Measurements from ENCODE around the gene WDR36.

The WDR36 gene

GRCh38 chr5:111106320-111106948, 14.3 kb downstream of the WDR36 start:
- DNase-seq: no peak

DNA sequence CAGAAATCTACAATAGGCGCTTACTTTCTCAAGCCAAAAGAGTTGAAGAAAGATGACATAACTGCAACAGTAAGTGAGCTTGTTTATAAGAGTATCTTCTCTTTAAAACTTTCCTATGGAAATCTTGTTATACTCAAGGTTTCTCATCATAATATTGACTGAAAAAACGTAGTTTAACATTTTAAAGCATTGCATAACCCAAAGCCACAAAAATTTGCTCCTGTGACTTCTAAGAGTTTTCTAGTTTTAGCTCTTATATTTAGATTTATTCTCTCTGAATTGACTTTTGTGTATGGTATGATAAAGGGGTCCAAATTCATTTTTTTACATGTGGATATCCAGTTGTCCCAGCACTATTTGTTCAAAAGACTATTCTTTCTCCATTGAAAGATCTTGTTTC, 15.2 kb downstream of the WDR36 start:
- no peak for DNase-seq

DNA sequence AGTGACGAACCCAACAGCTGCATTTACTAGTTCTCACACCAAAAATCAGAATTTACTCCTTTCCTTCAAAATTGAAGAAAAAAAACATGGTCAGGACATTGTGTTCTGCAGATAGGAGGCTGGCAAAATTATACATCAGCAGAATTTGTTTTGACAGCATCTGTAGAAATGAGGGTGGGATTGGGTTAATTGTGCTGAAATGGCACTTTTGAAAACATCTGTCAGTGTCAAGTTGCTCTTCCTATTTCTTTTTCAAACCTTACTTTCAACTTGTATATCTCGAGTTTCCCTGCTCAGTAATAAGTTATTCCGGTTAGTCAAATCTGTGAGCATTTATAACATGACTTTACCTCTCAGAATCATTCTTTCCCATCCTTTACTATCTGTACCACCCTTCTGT, 19.8 kb downstream of the WDR36 start:
- DNase-seq: no peak

GRCh38 chr5:111113678-111114077, 21.5 kb downstream of the WDR36 start:
- no peak for DNase-seq

DNA sequence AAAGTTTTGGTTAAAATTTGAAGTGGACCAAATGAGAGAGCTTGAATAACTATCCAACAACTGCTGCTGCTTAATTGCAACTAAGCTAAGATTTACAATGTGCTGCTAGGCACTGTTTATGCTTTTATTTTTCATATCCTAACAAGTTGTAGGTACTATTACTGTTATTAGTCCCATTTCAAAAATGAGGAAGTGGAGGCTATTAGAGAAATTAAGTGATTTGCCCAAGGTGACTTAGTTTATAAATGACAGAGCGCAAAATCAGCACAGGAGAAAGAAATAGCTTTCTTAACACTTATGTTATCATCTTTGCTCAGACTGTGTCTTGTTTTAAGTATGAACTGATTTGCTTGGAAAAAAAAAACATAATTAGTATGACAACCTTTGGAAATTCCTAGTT, 23.1 kb downstream of the WDR36 start:
- no peak for DNase-seq

GRCh38 chr5:111116550-111116949, 24.4 kb downstream of the WDR36 start:
- DNase-seq: peak; percentile 58

- no peak for DNase-seq
Observed at GRCh38 chr5:111117136-111117535, 25.0 kb downstream of the WDR36 start.

DNA sequence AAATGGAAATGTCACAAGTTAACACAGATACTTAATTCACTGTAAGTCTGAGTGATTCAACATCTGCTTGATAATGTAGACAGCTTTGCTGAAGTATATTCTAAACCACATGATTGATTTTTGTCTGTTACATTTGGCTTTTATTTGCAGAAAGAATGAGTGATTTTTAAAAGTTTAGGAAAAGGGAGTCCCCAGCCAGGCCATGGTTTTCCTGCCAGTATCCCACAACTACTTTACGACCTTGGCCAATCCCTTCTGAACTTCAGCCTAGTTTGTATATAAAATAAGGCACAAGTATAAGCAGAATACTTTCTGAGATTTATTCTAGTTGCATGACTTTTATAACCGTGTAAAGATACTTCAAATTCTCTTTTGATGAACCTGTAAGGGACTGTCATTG, 27.1 kb downstream of the WDR36 start:
- DNase-seq: no peak

DNA sequence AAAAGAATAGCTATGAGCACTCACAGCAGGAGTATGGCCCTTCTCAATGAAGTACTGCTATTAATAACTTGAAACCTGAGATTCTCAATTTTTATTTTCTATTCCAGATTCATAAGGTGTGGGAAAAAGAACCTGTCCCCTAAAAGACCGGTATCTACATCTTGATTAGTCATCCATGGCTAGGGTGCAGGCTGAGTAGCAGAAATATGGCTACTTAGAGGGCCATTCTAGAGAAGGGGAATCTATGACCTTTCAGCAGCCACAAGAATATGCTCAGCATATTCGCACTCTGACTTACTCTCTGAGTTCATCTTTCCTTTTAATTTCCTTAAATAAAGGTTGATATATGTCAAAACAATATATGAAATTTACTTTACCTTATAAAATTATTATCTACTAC, 27.7 kb downstream of the WDR36 start:
- DNase-seq: no peak

DNA sequence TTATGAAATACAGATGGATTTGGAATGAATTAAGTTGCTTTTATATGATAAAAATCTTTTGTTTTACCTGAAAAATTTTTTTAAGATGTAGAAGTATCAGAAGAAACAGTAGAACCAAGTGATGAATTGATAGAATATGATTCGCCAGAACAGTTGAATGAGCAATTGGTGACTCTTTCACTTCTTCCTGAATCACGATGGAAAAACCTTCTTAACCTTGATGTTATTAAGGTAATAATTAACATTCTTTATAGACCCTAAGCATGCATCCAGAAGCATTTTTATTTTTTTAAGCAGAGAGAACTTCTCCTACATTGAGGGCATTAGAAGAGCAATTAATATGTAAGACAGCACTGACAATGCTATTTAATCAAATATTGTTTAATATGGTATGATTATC, 28.8 kb downstream of the WDR36 start:
- no peak for DNase-seq

GRCh38 chr5:111121926-111122325, 29.8 kb downstream of the WDR36 start:
- no peak for DNase-seq

- no peak for DNase-seq
Observed at GRCh38 chr5:111122398-111122797, 30.2 kb downstream of the WDR36 start.

DNA sequence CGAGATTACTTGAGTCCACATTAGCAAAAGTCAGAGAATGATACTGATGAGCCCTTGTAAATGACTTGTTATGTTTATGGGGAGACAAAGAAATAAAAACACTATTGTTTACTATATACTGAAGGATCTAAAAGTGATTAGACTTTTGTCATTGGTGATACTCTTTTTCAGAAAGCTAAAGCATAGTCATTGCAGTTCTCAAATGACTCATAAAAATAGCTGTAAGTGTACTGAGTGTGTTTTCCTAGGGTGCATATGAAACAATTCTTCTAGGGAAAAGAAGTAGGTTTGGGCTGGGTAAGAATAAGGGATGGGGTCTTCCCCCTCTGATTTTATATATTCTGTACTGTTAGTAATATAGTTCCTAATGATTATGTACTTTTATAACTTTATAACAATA, 32.6 kb downstream of the WDR36 start:
- DNase-seq: no peak

- no peak for DNase-seq
Observed at GRCh38 chr5:111126896-111127295, 34.7 kb downstream of the WDR36 start.

DNA sequence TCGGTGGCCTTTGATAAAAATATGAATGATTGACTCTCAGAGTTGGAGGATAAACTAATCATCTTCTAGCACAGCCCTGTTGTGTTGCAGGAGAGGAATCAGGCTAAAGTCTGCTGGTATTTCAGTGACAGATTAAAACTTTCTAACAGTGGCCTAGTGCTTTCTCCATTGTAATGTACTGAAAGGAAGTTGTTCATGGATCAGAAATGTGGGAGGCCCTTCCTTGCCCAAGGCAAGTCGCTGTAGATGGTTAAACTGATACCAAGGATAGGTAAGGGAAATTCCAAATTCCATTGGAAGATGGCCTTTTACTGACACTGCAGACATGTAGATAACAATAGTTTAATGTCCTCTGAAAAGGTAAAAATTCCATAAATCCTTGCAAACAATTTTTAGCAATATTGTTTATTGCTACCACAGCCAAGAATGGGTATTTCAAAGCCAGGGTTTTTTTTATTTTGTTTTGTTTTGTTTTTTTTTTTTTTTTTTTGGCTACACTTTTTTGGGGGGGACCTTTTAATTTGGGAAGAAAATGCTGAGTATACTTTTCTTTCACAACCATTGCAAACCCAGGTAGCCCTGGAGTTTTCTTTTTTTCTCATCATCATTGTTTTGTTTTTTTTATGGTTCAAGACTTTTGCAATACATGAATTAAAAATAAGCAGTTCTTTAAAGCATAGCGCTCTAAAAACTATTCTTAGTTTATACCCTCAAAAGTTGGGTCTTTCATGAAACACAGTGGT, 35.5 kb downstream of the WDR36 start:
- no peak for DNase-seq

DNA sequence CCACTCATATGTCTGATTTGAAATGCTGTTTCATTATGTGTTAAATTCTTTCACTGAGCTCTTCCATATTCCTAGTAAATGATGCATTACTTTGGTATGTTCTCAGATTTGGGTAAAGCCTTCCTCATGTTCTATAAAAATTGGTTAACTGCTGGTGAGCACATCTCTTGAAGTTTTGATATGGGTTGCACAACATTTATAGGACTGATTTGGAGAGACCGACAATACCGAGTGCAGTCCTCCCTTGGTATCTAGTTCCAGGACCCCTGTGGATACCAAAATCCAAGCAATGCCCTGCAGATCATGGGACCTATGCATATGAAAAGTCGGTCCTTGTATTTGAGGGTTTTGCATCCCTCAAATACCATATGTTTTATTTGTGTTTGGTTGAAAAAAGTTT, 37.8 kb downstream of the WDR36 start:
- DNase-seq: no peak

GRCh38 chr5:111131356-111131755, 39.2 kb downstream of the WDR36 start:
- no peak for DNase-seq

GRCh38 chr5:111132076-111132475, 39.9 kb downstream of the WDR36 start:
- DNase-seq: no peak

- DNase-seq: no peak
Observed at GRCh38 chr5:111132731-111133435, 40.7 kb downstream of the WDR36 start.

DNA sequence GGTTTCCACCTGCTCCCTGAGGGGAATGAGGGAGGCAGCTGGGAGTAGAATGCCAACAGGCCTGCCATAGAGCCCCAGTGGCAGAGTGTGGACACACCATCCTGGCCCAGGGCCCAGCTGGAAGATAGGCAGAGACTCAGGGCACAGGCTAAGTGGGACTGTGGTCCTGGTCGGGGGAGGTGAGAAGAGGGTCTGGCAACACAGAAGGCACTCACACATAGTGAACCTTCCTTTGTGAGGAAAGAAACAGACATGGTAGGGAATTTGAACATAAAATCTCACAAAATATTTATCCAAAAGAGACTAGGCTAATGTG, 41.2 kb downstream of the WDR36 start:
- DNase-seq: no peak

- no peak for DNase-seq
Observed at GRCh38 chr5:111134087-111134486, 41.9 kb downstream of the WDR36 start.

DNA sequence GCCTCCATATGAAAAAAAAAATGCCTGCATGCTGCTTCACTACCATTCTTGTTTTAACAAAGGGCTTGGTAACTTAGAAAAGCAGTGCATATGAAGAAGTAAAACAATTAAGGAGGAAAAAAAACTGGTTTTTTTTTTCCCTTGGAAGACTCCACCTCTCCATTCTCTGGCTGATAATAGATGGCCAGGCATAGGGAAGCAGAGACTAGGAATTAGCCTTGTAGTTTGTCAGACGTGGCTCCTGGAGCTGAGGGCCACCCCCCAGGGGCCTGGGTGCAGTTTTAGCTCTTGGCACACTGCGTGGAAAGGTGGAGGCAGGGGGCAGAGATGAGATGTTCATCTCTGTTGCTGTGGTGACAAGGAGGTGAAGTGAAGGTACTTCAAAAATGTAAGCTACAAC, 42.7 kb downstream of the WDR36 start:
- no peak for DNase-seq

GRCh38 chr5:111135363-111135762, 43.2 kb downstream of the WDR36 start:
- no peak for DNase-seq

DNA sequence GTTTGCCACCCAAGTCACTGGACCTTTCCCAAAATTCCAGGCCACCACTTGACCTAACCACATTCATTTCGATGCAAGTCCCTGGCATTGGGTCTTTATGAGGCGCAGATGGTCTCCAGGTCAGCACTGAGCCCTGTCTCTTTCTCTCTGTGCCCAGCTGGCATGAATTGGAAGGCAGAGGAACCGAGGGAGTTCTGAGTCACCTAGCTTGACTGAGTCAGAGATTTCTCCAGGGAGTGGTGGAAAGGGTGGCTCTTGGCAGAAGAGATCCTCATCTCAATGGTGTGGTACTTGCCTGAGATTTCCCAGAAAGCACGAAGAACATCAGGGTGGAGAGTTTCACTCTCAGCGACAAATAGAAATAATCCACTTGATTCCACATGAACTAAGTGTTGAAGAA, 43.8 kb downstream of the WDR36 start:
- DNase-seq: no peak

DNA sequence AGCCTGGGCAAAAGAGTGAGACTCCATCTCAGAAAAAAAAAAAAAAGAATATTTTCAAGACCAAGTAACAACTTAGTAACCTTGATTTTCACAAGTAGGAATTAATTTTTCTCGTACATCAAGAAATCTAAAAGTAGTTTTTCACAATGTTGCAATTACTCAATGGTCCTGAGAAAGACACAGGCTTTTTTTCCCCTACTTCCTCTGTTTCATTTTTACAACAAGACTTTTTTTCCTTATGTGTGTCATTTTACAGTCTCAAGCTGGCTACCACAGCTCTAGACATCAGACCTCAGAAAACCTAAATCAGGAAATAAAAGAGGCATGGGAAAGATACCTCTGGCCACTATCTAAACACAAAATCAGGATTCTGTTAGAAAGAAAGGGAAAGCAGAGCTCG, 45.9 kb downstream of the WDR36 start:
- DNase-seq: no peak
